Lung (tissue), 12 donors: ENCODE results near the gene CYP4V2. TPM values are rescaled to one million over a fixed set of nuclear protein-coding genes. Genes with fewer than 3 reads are reported as not detected.

Experiments used
- ATAC-seq: fragments of 200-7000 bp; cut with Tn5 transposase; one replicate; pipeline ENCODE4 v1.9.1; 2020; ENCODE audit warnings: moderate number of reproducible peaks; ENCODE audit not compliant: insufficient read depth, low FRiP score
- DNase-seq, 3 donors: peaks; one replicate each; pipeline ENCODE4 v3.0.0-alpha.2; 2013 to 2017
- H3K27ac ChIP-seq, 2 donors: one replicate each; pipeline ENCODE4 v1.5.1; 2013; ENCODE audit warnings: mild to moderate bottlenecking in 2 of 2, moderate library complexity in 2 of 2, control low read depth in 1 of 2, inconsistent platforms in 1 of 2, low read depth in 1 of 2, low read length in 1 of 2
- H3K27me3 ChIP-seq, 3 donors: one replicate each; pipeline ENCODE4 v1.5.1; 2013; ENCODE audit warnings: low read length in 2 of 3; ENCODE audit not compliant: control insufficient read depth in 3 of 3, insufficient read depth in 3 of 3
- H3K36me3 ChIP-seq, 4 donors: one replicate each; pipeline ENCODE4 v1.5.1; 2013; ENCODE audit warnings: low read length in 4 of 4, mild to moderate bottlenecking in 1 of 4, moderate library complexity in 1 of 4; ENCODE audit not compliant: control insufficient read depth in 4 of 4, insufficient read depth in 4 of 4
- H3K4me1 ChIP-seq, 5 donors: one replicate each; pipeline ENCODE4 v1.5.1; 2013; ENCODE audit warnings: low read length in 5 of 5, mild to moderate bottlenecking in 2 of 5, moderate library complexity in 1 of 5; ENCODE audit not compliant: control insufficient read depth in 5 of 5, insufficient read depth in 5 of 5
- H3K4me3 ChIP-seq: one replicate; pipeline ENCODE4 v1.5.1; 2013; ENCODE audit warnings: mild to moderate bottlenecking, control low read depth, moderate library complexity
- H3K9ac ChIP-seq, 2 donors: one replicate each; pipeline ENCODE4 v1.5.1; 2013; ENCODE audit warnings: low read length in 2 of 2, control low read depth in 1 of 2; ENCODE audit not compliant: insufficient read depth in 1 of 2
- H3K9me3 ChIP-seq, 4 donors: one replicate each; pipeline ENCODE4 v1.5.1; 2013; ENCODE audit warnings: low read length in 3 of 4, mild to moderate bottlenecking in 1 of 4, moderate library complexity in 1 of 4; ENCODE audit not compliant: control insufficient read depth in 4 of 4, insufficient read depth in 3 of 4
- CTCF ChIP-seq: IDR thresholded peaks from 2 replicates; pipeline ENCODE4 v1.5.1; 2012; ENCODE audit warnings: mild to moderate bottlenecking; ENCODE audit errors: control extremely low read depth, extremely low read depth
- WGBS, 2 donors: extraction: QIAGEN DNeasy Blood & Tissue Kit; methylation state at CpG; one replicate each; pipeline ENCODE4 v1.1.7; 2013; 5-methylcytosine and 5-hydroxymethylcytosine counted together
- polyA plus RNA-seq, 2 donors: library from polyadenylated mRNA; stranded (reverse); fragments of 200-250 nt; gene quantifications; one replicate each; pipeline ENCODE4 v1.2.1, GENCODE V29; 2013
- total RNA-seq, 2 donors: library from RNA; depleted of rRNA in 1 of 2; stranded (reverse); fragments of >200 nt in 1 of 2; gene quantifications; one replicate each; pipeline ENCODE4 v1.2.1, GENCODE V29; 2014 to 2021
- donor health status: control.
- donor health status: control.
- donor health status: Bipolar disorder and iron deficiency.
- donor health status: healthy.
- donor health status: DM: yes; HTN: yes; CAD: no.

CYP4V2 gene
- total and polyA plus RNA-seq, 4 donors = 13.4 to 36.2 (median 22.9) TPM

- DNase-seq (peak in 2 of 3 donors; percentile 74), ATAC-seq (no peak)
- peaks cover 0 to 11% (median 0%) of the 10 kb centered on the region in 5 donors for H3K4me1 ChIP-seq
- H3K9me3 ChIP-seq = no peaks in the 10 kb centered on the region
- TF ChIP-seq CTCF = no peak
- no peaks in the 10 kb centered on the region for H3K27me3 ChIP-seq
- H3K27ac ChIP-seq = no peak overlapping the region
- H3K4me3 ChIP-seq = no peak overlapping the region
- 59 to 75% methylated on average over 8 of the region's 8 CpGs for WGBS, 2 donors
- no peaks in the 10 kb centered on the region for H3K36me3 ChIP-seq
- H3K9ac ChIP-seq = no peak overlapping the region
These were observed 58.7 kb downstream of the CYP4V2 start for GRCh38 chr4:186249785-186250754.

GRCh38 chr4:186250760-186251159 lies 59.4 kb downstream of the CYP4V2 start:
- WGBS, 2 donors = 58 to 59% methylated on average over 2 of the region's 2 CpGs

GRCh38 chr4:186255122-186255521 lies 63.8 kb downstream of the CYP4V2 start:
- 92 to 96% methylated on average over 3 of the region's 3 CpGs for WGBS, 2 donors
- no peaks in the 10 kb centered on the region for H3K36me3 ChIP-seq
- H3K27me3 ChIP-seq = no peaks in the 10 kb centered on the region
- no peak overlapping the region for H3K9ac ChIP-seq
- no peak for DNase-seq
- H3K9me3 ChIP-seq = peaks cover 0 to 4% (median 0%) of the 10 kb centered on the region in 4 donors
- no peak for TF ChIP-seq CTCF
- H3K27ac ChIP-seq = no peak overlapping the region
- peaks cover 0 to 4% (median 1%) of the 10 kb centered on the region in 5 donors for H3K4me1 ChIP-seq
- no peak overlapping the region for H3K4me3 ChIP-seq
- ATAC-seq = no peak

More at GRCh38 chr4:186250760-186251159, 59.4 kb downstream of the CYP4V2 start:
- Histone ChIP-seq H3K36me3 (no peaks in the 10 kb centered on the region), H3K27ac (no peak overlapping the region), H3K9ac (no peak overlapping the region), H3K9me3 (no peaks in the 10 kb centered on the region), H3K4me1 (peaks cover 0 to 11% (median 0%) of the 10 kb centered on the region in 5 donors), H3K27me3 (no peaks in the 10 kb centered on the region), H3K4me3 (no peak overlapping the region)
- no peak for DNase-seq
- no peak for TF ChIP-seq CTCF
- no peak for ATAC-seq
